WTC11 (cell line): ENCODE results near the gene LMBR1. TPM values are rescaled to one million over a fixed set of nuclear protein-coding genes. Genes with fewer than 3 reads are reported as not detected.
A peak's percentile ranks its signal among the peaks of the same experiment; 100 is the strongest.

Experiments
- ATAC-seq: fragments of 200-7000 bp; cut with Tn5 transposase; 2 replicates; pipeline ENCODE4 v1.10.0; 2021; ENCODE audit warnings: mild to moderate bottlenecking, moderate library complexity
- CTCF ChIA-PET: fragments of 300-600 bp; sonication (Branson Sonifier 250); formaldehyde crosslinking; loops from one replicate; lab custom pipeline; 2021; ENCODE audit warnings: antibody characterized with exemption; lab: Charles Lee
- POLR2A ChIA-PET: fragments of 350-600 bp; sonication (Branson Sonifier 250); formaldehyde crosslinking; loops from one replicate; lab custom pipeline; 2021; ENCODE audit warnings: antibody characterized with exemption; lab: Charles Lee
- DNase-seq: peaks from one replicate; pipeline ENCODE4 v3.0.0; 2021; ENCODE audit warnings: low spot score
- H3K27ac Mint-ChIP-seq: 2 replicates; pipeline ENCODE4 v1.8.0; 2021; ENCODE audit warnings: mixed read lengths
- H3K27me3 Mint-ChIP-seq: 2 replicates; pipeline ENCODE4 v1.8.0; 2021; ENCODE audit warnings: low read depth, mild to moderate bottlenecking, moderate library complexity, mixed read lengths
- H3K36me3 Mint-ChIP-seq: 2 replicates; pipeline ENCODE4 v1.8.0; 2021; ENCODE audit warnings: mixed read lengths
- H3K4me1 Mint-ChIP-seq: 2 replicates; pipeline ENCODE4 v1.8.0; 2022; ENCODE audit warnings: mixed read lengths
- H3K4me3 Mint-ChIP-seq: 2 replicates; pipeline ENCODE4 v1.8.0; 2021; ENCODE audit warnings: mild to moderate bottlenecking, moderate library complexity, mixed read lengths
- H3K9me3 Mint-ChIP-seq: 2 replicates; pipeline ENCODE4 v1.8.0; 2021; ENCODE audit warnings: mixed read lengths
- AR ChIP-seq: fragments of 250-450 bp; sonication (Bioruptor Pico); IDR thresholded peaks from 2 replicates; pipeline ENCODE4 v1.9.0; 2021; ENCODE audit warnings: mild to moderate bottlenecking
- ARID4B ChIP-seq: sonication (generic); formaldehyde crosslinking; IDR thresholded peaks from 2 replicates; pipeline ENCODE4 v1.8.0; 2023; ENCODE audit warnings: missing genetic modification reagents, mild to moderate bottlenecking, borderline replicate concordance
- ATF1 ChIP-seq: sonication (generic); formaldehyde crosslinking; IDR thresholded peaks from 2 replicates; pipeline ENCODE4 v1.8.1; 2023; ENCODE audit warnings: mild to moderate bottlenecking, moderate library complexity, missing genetic modification reagents
- E2F1 ChIP-seq: sonication (generic); formaldehyde crosslinking; IDR thresholded peaks from 2 replicates; pipeline ENCODE4 v1.8.0; 2022; ENCODE audit warnings: mild to moderate bottlenecking, missing genetic modification reagents
- EMX1 ChIP-seq: fragments of 250-450 bp; sonication (Bioruptor Pico); IDR thresholded peaks from 2 replicates; pipeline ENCODE4 v1.8.0; 2021; ENCODE audit warnings: mild to moderate bottlenecking
- FOXJ3 ChIP-seq: sonication (generic); formaldehyde crosslinking; IDR thresholded peaks from 2 replicates; pipeline ENCODE4 v1.9.0; 2021; ENCODE audit warnings: missing genetic modification reagents, mild to moderate bottlenecking, borderline replicate concordance
- FOXP1 ChIP-seq: sonication (generic); formaldehyde crosslinking; IDR thresholded peaks from 2 replicates; pipeline ENCODE4 v1.8.0; 2022; ENCODE audit warnings: missing genetic modification reagents, mild to moderate bottlenecking, moderate library complexity, borderline replicate concordance
- NR1H2 ChIP-seq: sonication (generic); formaldehyde crosslinking; IDR thresholded peaks from 2 replicates; pipeline ENCODE4 v1.9.0; 2021; ENCODE audit warnings: mild to moderate bottlenecking, moderate library complexity, missing genetic modification reagents
- OVOL2 ChIP-seq: fragments of 250-450 bp; sonication (Bioruptor Pico); IDR thresholded peaks from 2 replicates; pipeline ENCODE4 v1.9.0; 2021; ENCODE audit warnings: mild to moderate bottlenecking, borderline replicate concordance
- RELA ChIP-seq: sonication (generic); formaldehyde crosslinking; IDR thresholded peaks from 2 replicates; pipeline ENCODE4 v1.8.1; 2022; ENCODE audit warnings: missing genetic modification reagents, mild to moderate bottlenecking, borderline replicate concordance
- SOX15 ChIP-seq: fragments of 250-450 bp; sonication (Bioruptor Pico); IDR thresholded peaks from 2 replicates; pipeline ENCODE4 v1.9.0; 2021; ENCODE audit warnings: mild to moderate bottlenecking
- SP1 ChIP-seq: sonication (generic); formaldehyde crosslinking; conservative IDR thresholded peaks from 2 replicates; pipeline ENCODE4 v1.8.1; 2022; ENCODE audit warnings: missing genetic modification reagents
- ZBTB21 ChIP-seq: sonication (generic); formaldehyde crosslinking; IDR thresholded peaks from 2 replicates; pipeline ENCODE4 v1.8.1; 2023; ENCODE audit warnings: mild to moderate bottlenecking, missing genetic modification reagents, borderline replicate concordance
- ZMAT4 ChIP-seq: fragments of 250-450 bp; sonication (Bioruptor Pico); IDR thresholded peaks from 2 replicates; pipeline ENCODE4 v1.9.0; 2021; ENCODE audit warnings: mild to moderate bottlenecking
- ZNF121 ChIP-seq: sonication (generic); formaldehyde crosslinking; IDR thresholded peaks from 2 replicates; pipeline ENCODE4 v1.8.0; 2023; ENCODE audit warnings: missing genetic modification reagents
- ZNF263 ChIP-seq: sonication (generic); formaldehyde crosslinking; IDR thresholded peaks from 2 replicates; pipeline ENCODE4 v1.8.1; 2022; ENCODE audit warnings: low read depth, mild to moderate bottlenecking, moderate library complexity, missing genetic modification reagents
- ZNF396 ChIP-seq: fragments of 250-450 bp; sonication (Bioruptor Pico); IDR thresholded peaks from 2 replicates; pipeline ENCODE4 v1.8.0; 2021; ENCODE audit warnings: mild to moderate bottlenecking, moderate library complexity, borderline replicate concordance
- total RNA-seq: library from RNA; stranded (reverse); gene quantifications from 3 replicates; pipeline ENCODE4 v1.2.3, GENCODE V29; 2021
- TF ChIP-seq, protein P1 (sequence below): sonication (generic); formaldehyde crosslinking; conservative IDR thresholded peaks from 2 replicates; pipeline ENCODE4 v1.8.1; 2022; ENCODE audit warnings: mild to moderate bottlenecking, missing genetic modification reagents
- TF ChIP-seq, protein P2 (sequence below): sonication (generic); formaldehyde crosslinking; IDR thresholded peaks from 2 replicates; pipeline ENCODE4 v1.8.0; 2022; ENCODE audit warnings: mild to moderate bottlenecking, missing genetic modification reagents
- TF ChIP-seq, protein P3 (sequence below): fragments of 250-450 bp; sonication (Bioruptor Pico); IDR thresholded peaks from 2 replicates; pipeline ENCODE4 v2.1.2; 2022; ENCODE audit warnings: mild to moderate bottlenecking, moderate library complexity

LMBR1 gene
- total RNA-seq, 1 experiment from 2014 or later: 55.6 TPM

DNA sequence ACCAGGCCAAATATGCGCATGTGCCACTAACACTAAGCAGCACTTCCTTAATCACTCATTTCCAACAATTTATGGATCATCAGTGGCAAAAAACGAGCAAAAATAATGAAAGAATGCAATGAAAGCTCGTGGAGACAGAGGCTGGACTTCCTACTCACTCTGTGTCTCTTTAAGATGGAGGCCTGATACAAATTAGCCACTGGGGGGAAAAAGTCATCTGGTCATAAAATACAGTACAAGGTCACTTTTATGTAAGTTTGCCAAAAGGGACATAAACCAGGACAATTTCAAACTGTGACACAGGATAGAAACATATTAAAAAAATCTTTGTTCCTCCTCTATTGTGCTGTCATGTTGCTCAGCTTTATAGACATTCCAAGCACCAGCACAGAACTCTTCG, 101.7 kb downstream of the LMBR1 start (continued):
- no peak for TF ChIP-seq ARID4B (CRISPR knock-in tag)
- TF ChIP-seq, protein P1, sequence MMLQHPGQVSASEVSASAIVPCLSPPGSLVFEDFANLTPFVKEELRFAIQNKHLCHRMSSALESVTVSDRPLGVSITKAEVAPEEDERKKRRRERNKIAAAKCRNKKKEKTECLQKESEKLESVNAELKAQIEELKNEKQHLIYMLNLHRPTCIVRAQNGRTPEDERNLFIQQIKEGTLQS: no peak
- no peak for TF ChIP-seq AR
- no peak for TF ChIP-seq SP1 (CRISPR knock-in tag)
- TF ChIP-seq NR1H2: no peak
- no peak for TF ChIP-seq EMX1 (CRISPR knock-in tag)
- no peak for TF ChIP-seq E2F1 (CRISPR knock-in tag)

DNA sequence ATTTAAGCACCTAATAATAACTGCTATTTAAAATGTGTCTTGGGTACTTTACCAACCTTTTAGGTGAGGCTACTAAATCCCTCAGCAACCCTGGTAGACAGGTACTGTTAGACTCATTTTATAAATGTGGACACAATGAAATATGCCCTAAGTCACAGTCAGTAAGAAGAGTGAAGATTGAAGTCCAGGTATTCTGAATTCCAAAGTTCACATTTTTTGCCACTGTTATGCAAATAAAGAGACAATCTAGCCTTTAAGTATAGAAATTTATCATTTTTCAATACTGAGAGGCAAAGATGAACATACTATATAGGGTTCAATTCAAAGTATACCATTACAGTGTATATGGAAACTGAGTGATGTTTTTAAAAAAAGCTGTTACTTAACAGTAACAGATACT, 102.7 kb downstream of the LMBR1 start:
- Mint-ChIP-seq H3K9me3 (no peaks in the 10 kb centered on the region), H3K4me1 (peaks cover 42% of the 10 kb centered on the region), H3K36me3 (0 out of 2 replicates have a peak, but pooled peaks cover 2% of the 10 kb centered on the region), H3K27ac (peak overlapping the region; percentile 36; the same call in 1 of the 2 replicates), H3K4me3 (no peak overlapping the region), H3K27me3 (no peaks in the 10 kb centered on the region)
- ATAC-seq (no peak), DNase-seq (no peak)
- CTCF ChIA-PET: no interaction called here
- POLR2A ChIA-PET: no interaction called here
- TF ChIP-seq RELA (CRISPR knock-in tag) (no peak), ATF1 (CRISPR knock-in tag) (no peak), ARID4B (CRISPR knock-in tag) (no peak), FOXP1 (CRISPR knock-in tag) (no peak), ZMAT4 (CRISPR knock-in tag) (no peak), SOX15 (CRISPR knock-in tag) (no peak), SP1 (CRISPR knock-in tag) (no peak), ZNF263 (CRISPR knock-in tag) (no peak), ZNF396 (CRISPR knock-in tag) (no peak), ZBTB21 (CRISPR knock-in tag) (no peak), ZNF121 (CRISPR knock-in tag) (no peak), OVOL2 (CRISPR knock-in tag) (no peak), FOXJ3 (CRISPR knock-in tag) (no peak)
- TF ChIP-seq, protein P2, sequence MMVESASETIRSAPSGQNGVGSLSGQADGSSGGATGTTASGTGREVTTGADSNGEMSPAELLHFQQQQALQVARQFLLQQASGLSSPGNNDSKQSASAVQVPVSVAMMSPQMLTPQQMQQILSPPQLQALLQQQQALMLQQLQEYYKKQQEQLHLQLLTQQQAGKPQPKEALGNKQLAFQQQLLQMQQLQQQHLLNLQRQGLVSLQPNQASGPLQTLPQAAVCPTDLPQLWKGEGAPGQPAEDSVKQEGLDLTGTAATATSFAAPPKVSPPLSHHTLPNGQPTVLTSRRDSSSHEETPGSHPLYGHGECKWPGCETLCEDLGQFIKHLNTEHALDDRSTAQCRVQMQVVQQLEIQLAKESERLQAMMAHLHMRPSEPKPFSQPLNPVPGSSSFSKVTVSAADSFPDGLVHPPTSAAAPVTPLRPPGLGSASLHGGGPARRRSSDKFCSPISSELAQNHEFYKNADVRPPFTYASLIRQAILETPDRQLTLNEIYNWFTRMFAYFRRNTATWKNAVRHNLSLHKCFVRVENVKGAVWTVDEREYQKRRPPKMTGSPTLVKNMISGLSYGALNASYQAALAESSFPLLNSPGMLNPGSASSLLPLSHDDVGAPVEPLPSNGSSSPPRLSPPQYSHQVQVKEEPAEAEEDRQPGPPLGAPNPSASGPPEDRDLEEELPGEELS (CRISPR knock-in tag): no peak
- TF ChIP-seq, protein P3, sequence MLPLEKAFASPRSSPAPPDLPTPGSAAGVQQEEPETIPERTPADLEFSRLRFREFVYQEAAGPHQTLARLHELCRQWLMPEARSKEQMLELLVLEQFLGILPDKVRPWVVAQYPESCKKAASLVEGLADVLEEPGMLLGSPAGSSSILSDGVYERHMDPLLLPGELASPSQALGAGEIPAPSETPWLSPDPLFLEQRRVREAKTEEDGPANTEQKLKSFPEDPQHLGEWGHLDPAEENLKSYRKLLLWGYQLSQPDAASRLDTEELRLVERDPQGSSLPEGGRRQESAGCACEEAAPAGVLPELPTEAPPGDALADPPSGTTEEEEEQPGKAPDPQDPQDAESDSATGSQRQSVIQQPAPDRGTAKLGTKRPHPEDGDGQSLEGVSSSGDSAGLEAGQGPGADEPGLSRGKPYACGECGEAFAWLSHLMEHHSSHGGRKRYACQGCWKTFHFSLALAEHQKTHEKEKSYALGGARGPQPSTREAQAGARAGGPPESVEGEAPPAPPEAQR (CRISPR knock-in tag): no peak
